Stimulated activated effector memory CD8-positive, alpha-beta T cell treated with anti-CD3 and anti-CD28 coated beads, Interleukin-12 subunit alpha, Interleukin-12 subunit beta, amount 100 ng/mL, for 72 hours (primary cell): Measurements from ENCODE around the gene GRIN3A.

Source experiments
- ATAC-seq: fragments of 150-1000 bp; cut with Tn5 transposase; 2 replicates; pipeline ENCODE4 v1.10.0; 2021
- DNase-seq, 2 donors: peaks; one replicate each; pipeline ENCODE4 v3.0.0; 2021 to 2022; ENCODE audit warnings: low spot score in 2 of 2
- H3K27ac Mint-ChIP-seq: one replicate; pipeline ENCODE4 v1.8.0; 2022; ENCODE audit warnings: mild to moderate bottlenecking, mixed read lengths
- H3K36me3 Mint-ChIP-seq: one replicate; pipeline ENCODE4 v1.8.0; 2022; ENCODE audit warnings: mild to moderate bottlenecking, mixed read lengths
- H3K4me1 Mint-ChIP-seq: one replicate; pipeline ENCODE4 v1.8.0; 2022; ENCODE audit warnings: mixed read lengths
- H3K4me3 Mint-ChIP-seq: one replicate; pipeline ENCODE4 v1.8.0; 2022; ENCODE audit warnings: mild to moderate bottlenecking, mixed read lengths
- H3K9me3 Mint-ChIP-seq: one replicate; pipeline ENCODE4 v1.8.0; 2022; ENCODE audit warnings: mixed read lengths

The GRIN3A gene

GRCh38 chr9:101716629-101717028 is 21.8 kb downstream of the GRIN3A start:
- no peak overlapping the region for H3K27ac Mint-ChIP-seq
- no peak overlapping the region for H3K4me3 Mint-ChIP-seq
- no peak for DNase-seq
- H3K4me1 Mint-ChIP-seq: no peaks in the 10 kb centered on the region
- no peak for ATAC-seq
- H3K36me3 Mint-ChIP-seq: no peaks in the 10 kb centered on the region
- H3K9me3 Mint-ChIP-seq: no peaks in the 10 kb centered on the region

- no peak overlapping the region for H3K27ac Mint-ChIP-seq
- no peaks in the 10 kb centered on the region for H3K4me1 Mint-ChIP-seq
- ATAC-seq (no peak), DNase-seq (peak in 1 of 2 donors; percentile 49)
- H3K9me3 Mint-ChIP-seq: no peaks in the 10 kb centered on the region
- H3K4me3 Mint-ChIP-seq: no peak overlapping the region
- H3K36me3 Mint-ChIP-seq: no peaks in the 10 kb centered on the region
Measured at GRCh38 chr9:101711330-101711941, 27.0 kb downstream of the GRIN3A start.

GRCh38 chr9:101708855-101709254 is 29.6 kb downstream of the GRIN3A start:
- Mint-ChIP-seq H3K4me1 (no peaks in the 10 kb centered on the region), H3K27ac (no peak overlapping the region), H3K4me3 (no peak overlapping the region), H3K9me3 (no peaks in the 10 kb centered on the region), H3K36me3 (no peaks in the 10 kb centered on the region)
- no peak for DNase-seq
- ATAC-seq: no peak

- DNase-seq: no peak
- no peaks in the 10 kb centered on the region for H3K36me3 Mint-ChIP-seq
- no peaks in the 10 kb centered on the region for H3K4me1 Mint-ChIP-seq
- H3K9me3 Mint-ChIP-seq: no peaks in the 10 kb centered on the region
- H3K4me3 Mint-ChIP-seq: no peak overlapping the region
- H3K27ac Mint-ChIP-seq: no peak overlapping the region
- ATAC-seq: no peak
Measured at GRCh38 chr9:101707721-101708120, 30.7 kb downstream of the GRIN3A start.

GRCh38 chr9:101706997-101707396 is 31.4 kb downstream of the GRIN3A start:
- no peaks in the 10 kb centered on the region for H3K4me1 Mint-ChIP-seq
- no peak overlapping the region for H3K4me3 Mint-ChIP-seq
- DNase-seq (no peak), ATAC-seq (no peak)
- no peak overlapping the region for H3K27ac Mint-ChIP-seq
- H3K9me3 Mint-ChIP-seq: no peaks in the 10 kb centered on the region
- no peaks in the 10 kb centered on the region for H3K36me3 Mint-ChIP-seq

GRCh38 chr9:101706261-101706798 is 32.1 kb downstream of the GRIN3A start:
- Mint-ChIP-seq H3K27ac (no peak overlapping the region), H3K9me3 (no peaks in the 10 kb centered on the region), H3K4me3 (no peak overlapping the region), H3K36me3 (no peaks in the 10 kb centered on the region), H3K4me1 (no peaks in the 10 kb centered on the region)
- DNase-seq (no peak), ATAC-seq (no peak)

GRCh38 chr9:101705135-101705661 is 33.2 kb downstream of the GRIN3A start:
- DNase-seq (no peak), ATAC-seq (no peak)
- Mint-ChIP-seq H3K4me1 (no peaks in the 10 kb centered on the region), H3K36me3 (no peaks in the 10 kb centered on the region), H3K4me3 (no peak overlapping the region), H3K9me3 (no peaks in the 10 kb centered on the region), H3K27ac (no peak overlapping the region)

- Mint-ChIP-seq H3K9me3 (peaks cover 6% of the 10 kb centered on the region), H3K36me3 (no peaks in the 10 kb centered on the region), H3K27ac (no peak overlapping the region), H3K4me1 (no peaks in the 10 kb centered on the region), H3K4me3 (no peak overlapping the region)
- DNase-seq: no peak
- ATAC-seq: peak; percentile 31
Measured at GRCh38 chr9:101702257-101702656, 36.2 kb downstream of the GRIN3A start.

- Mint-ChIP-seq H3K4me3 (no peak overlapping the region), H3K27ac (no peak overlapping the region), H3K36me3 (no peaks in the 10 kb centered on the region), H3K4me1 (no peaks in the 10 kb centered on the region), H3K9me3 (no peaks in the 10 kb centered on the region)
- ATAC-seq (no peak), DNase-seq (no peak)
Measured at GRCh38 chr9:101693546-101694336, 44.7 kb downstream of the GRIN3A start.

GRCh38 chr9:101691657-101692056 is 46.8 kb downstream of the GRIN3A start:
- Mint-ChIP-seq H3K27ac (no peak overlapping the region), H3K4me1 (no peaks in the 10 kb centered on the region), H3K9me3 (no peaks in the 10 kb centered on the region), H3K36me3 (no peaks in the 10 kb centered on the region), H3K4me3 (no peak overlapping the region)
- DNase-seq: no peak
- ATAC-seq: no peak

GRCh38 chr9:101689039-101689438 is 49.4 kb downstream of the GRIN3A start:
- Mint-ChIP-seq H3K27ac (no peak overlapping the region), H3K4me3 (no peak overlapping the region), H3K9me3 (no peaks in the 10 kb centered on the region), H3K4me1 (no peaks in the 10 kb centered on the region), H3K36me3 (no peaks in the 10 kb centered on the region)
- ATAC-seq (no peak), DNase-seq (no peak)

- Mint-ChIP-seq H3K4me1 (no peaks in the 10 kb centered on the region), H3K4me3 (no peak overlapping the region), H3K27ac (no peak overlapping the region), H3K36me3 (no peaks in the 10 kb centered on the region), H3K9me3 (no peaks in the 10 kb centered on the region)
- DNase-seq (no peak), ATAC-seq (no peak)
Measured at GRCh38 chr9:101684665-101685064, 53.8 kb downstream of the GRIN3A start.

- Mint-ChIP-seq H3K9me3 (no peaks in the 10 kb centered on the region), H3K4me1 (no peaks in the 10 kb centered on the region), H3K36me3 (no peaks in the 10 kb centered on the region), H3K4me3 (no peak overlapping the region), H3K27ac (no peak overlapping the region)
- ATAC-seq (no peak), DNase-seq (no peak)
Measured at GRCh38 chr9:101683236-101683635, 55.2 kb downstream of the GRIN3A start.

- ATAC-seq (no peak), DNase-seq (no peak)
- Mint-ChIP-seq H3K27ac (no peak overlapping the region), H3K4me3 (no peak overlapping the region), H3K4me1 (no peaks in the 10 kb centered on the region), H3K36me3 (no peaks in the 10 kb centered on the region), H3K9me3 (peaks cover 2% of the 10 kb centered on the region)
Measured at GRCh38 chr9:101677861-101678260, 60.6 kb downstream of the GRIN3A start.

GRCh38 chr9:101675341-101675740 is 63.1 kb downstream of the GRIN3A start:
- ATAC-seq: no peak
- H3K36me3 Mint-ChIP-seq: no peaks in the 10 kb centered on the region
- no peak for DNase-seq
- H3K4me3 Mint-ChIP-seq: no peak overlapping the region
- H3K4me1 Mint-ChIP-seq: no peaks in the 10 kb centered on the region
- no peak overlapping the region for H3K27ac Mint-ChIP-seq
- peaks cover 2% of the 10 kb centered on the region for H3K9me3 Mint-ChIP-seq

GRCh38 chr9:101674165-101674564 is 64.3 kb downstream of the GRIN3A start:
- H3K4me3 Mint-ChIP-seq: no peak overlapping the region
- no peak for ATAC-seq
- H3K36me3 Mint-ChIP-seq: no peaks in the 10 kb centered on the region
- H3K9me3 Mint-ChIP-seq: peaks cover 2% of the 10 kb centered on the region
- no peak for DNase-seq
- H3K27ac Mint-ChIP-seq: no peak overlapping the region
- H3K4me1 Mint-ChIP-seq: no peaks in the 10 kb centered on the region
